Measurements from ENCODE around the gene KRT73.

KRT73 gene

DNA sequence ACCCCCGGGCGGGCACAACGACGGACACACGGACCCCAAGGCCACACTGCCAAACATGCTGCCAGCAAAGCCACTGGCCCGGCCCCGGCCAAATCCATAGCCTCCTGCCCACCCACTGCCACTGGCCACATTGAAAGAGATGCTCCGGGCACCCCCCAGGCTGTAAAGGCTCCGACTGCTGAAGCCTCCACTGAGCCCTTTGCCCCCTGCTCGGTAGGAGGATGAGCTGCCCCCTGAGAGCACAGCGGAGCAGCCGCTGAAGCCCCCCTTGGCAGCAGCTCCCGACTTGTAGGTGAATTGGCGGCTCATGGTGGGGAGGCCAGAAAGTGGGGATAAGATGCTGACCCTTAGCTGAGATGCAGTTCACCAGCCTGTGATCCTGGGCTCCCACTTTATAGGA is at the start of gene KRT73:
Gene KRT73, minus strand, starts transcription at position 344 of the 400 bp plus-strand sequence. Its CDS starts 35 bp downstream, at position 309.
- DNase-seq (ENCODE audit: low read depth): no peak
- no peak within 1 kb of the TSS for H3K4me3 ChIP-seq (ENCODE audit: low read depth, low read length)
- TF ChIP-seq, protein P1, sequence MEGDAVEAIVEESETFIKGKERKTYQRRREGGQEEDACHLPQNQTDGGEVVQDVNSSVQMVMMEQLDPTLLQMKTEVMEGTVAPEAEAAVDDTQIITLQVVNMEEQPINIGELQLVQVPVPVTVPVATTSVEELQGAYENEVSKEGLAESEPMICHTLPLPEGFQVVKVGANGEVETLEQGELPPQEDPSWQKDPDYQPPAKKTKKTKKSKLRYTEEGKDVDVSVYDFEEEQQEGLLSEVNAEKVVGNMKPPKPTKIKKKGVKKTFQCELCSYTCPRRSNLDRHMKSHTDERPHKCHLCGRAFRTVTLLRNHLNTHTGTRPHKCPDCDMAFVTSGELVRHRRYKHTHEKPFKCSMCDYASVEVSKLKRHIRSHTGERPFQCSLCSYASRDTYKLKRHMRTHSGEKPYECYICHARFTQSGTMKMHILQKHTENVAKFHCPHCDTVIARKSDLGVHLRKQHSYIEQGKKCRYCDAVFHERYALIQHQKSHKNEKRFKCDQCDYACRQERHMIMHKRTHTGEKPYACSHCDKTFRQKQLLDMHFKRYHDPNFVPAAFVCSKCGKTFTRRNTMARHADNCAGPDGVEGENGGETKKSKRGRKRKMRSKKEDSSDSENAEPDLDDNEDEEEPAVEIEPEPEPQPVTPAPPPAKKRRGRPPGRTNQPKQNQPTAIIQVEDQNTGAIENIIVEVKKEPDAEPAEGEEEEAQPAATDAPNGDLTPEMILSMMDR (IDR thresholded peaks at IDR 0.05; ENCODE audit: insufficient read depth, low read depth, low read length, missing control alignments): no peak

DNA sequence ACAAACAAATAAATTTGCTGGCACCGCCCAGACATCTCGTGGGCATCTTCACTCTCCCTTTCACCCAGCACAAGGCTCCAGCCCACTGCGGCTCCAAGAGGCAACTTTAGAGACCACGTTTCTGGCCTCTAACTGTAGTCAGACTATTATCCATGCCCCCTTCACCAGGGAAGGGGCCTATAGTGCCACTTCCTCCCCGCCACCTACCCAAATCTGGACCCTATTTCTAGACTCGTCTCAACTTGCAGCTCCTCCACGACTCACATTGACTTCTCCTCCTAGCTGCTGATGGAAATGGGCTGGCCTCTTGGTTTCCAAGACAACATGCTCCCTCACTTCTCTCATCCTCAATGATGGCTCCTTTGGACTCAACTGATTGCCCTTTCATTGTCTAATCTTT is 49.6 kb upstream of the KRT73 start:
- no peak for DNase-seq (ENCODE audit: low read depth)
- TF ChIP-seq, protein P1 (IDR thresholded peaks at IDR 0.05; ENCODE audit: insufficient read depth, low read depth, low read length, missing control alignments): no peak
- no peak overlapping the region for H3K4me3 ChIP-seq (ENCODE audit: low read depth, low read length)

DNA sequence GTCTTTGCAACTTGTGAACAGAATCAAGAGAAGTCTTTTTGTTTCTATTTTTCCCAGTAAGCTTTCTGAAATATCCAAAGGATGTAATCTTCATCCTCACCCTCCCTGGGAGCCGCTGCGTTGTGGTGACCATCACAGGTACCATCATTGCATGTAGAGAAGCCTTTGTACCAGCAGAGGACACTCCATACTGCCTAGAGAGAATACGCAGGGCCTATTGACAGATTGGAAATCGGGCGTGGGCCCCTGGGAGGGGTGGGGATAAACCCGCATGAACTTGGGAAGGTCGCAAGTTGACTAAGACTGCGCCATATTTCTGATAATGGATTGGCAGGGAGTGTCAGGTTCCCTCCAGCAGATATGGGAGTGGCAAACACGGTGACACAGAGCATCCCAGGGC is 49.1 kb upstream of the KRT73 start:
- TF ChIP-seq, protein P1 (IDR thresholded peaks at IDR 0.05; ENCODE audit: insufficient read depth, low read depth, low read length, missing control alignments): peak; percentile 20
- no peak overlapping the region for H3K4me3 ChIP-seq (ENCODE audit: low read depth, low read length)
- DNase-seq (ENCODE audit: low read depth): no peak

DNA sequence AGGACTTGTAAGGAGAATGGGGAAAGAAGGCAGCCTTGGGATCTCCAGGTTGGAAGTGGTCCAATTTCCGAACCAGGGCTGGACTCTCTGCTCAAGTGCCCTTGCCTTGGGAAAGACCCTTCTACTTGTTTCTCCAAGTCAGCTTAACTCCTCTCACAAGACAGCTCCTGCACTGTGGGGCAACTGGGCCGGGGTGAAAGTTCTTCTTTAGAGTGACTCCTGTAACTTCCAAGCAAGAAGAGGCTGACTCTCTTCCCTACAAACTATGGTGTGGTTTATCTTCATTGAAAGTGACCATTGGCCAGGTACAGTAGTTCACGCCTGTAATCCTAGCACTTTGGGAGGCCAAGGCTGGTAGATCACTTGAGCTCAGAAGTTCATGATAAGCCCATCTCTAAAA is 48.1 kb upstream of the KRT73 start:
- no peak overlapping the region for H3K4me3 ChIP-seq (ENCODE audit: low read depth, low read length)
- DNase-seq (ENCODE audit: low read depth): no peak
- TF ChIP-seq, protein P1 (IDR thresholded peaks at IDR 0.05; ENCODE audit: insufficient read depth, low read depth, low read length, missing control alignments): no peak

DNA sequence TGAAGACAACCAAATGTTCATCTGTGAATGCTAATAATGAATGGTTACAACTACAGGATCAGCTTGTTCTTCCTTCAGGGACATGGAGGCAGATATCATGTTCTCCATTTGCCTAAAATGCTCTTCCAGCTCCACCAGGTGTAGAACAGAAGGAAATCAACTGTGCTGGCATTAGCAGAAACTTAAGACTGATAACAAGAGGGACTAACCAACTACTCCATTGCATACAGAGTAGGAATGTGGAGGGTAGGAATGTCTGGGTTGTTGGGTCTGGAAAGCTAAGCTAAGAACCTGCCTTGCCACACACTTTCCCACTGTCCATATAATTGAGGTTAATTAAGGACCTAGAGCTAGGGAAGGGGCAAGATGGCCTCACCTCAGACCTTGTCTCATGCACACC is 45.1 kb upstream of the KRT73 start:
- no peak overlapping the region for H3K4me3 ChIP-seq (ENCODE audit: low read depth, low read length)
- TF ChIP-seq, protein P1 (IDR thresholded peaks at IDR 0.05; ENCODE audit: insufficient read depth, low read depth, low read length, missing control alignments): no peak
- no peak for DNase-seq (ENCODE audit: low read depth)

DNA sequence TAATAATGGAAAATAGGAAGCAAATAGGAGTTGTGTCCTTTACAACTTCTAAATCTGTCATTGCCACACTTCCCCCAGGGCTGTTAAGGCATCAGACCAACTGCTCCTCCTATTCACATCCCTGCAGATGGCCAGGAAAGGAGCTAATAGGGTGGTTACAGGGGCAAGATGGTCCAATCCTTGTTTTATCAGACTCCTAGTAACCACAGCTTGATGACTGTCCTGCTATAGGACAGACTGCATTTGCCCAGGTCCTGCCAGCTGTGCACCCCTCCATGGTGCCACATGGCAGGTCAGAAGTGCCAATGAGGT is 44.5 kb upstream of the KRT73 start:
- TF ChIP-seq, protein P1 (IDR thresholded peaks at IDR 0.05; ENCODE audit: insufficient read depth, low read depth, low read length, missing control alignments): no peak
- DNase-seq (ENCODE audit: low read depth): no peak
- no peak overlapping the region for H3K4me3 ChIP-seq (ENCODE audit: low read depth, low read length)

DNA sequence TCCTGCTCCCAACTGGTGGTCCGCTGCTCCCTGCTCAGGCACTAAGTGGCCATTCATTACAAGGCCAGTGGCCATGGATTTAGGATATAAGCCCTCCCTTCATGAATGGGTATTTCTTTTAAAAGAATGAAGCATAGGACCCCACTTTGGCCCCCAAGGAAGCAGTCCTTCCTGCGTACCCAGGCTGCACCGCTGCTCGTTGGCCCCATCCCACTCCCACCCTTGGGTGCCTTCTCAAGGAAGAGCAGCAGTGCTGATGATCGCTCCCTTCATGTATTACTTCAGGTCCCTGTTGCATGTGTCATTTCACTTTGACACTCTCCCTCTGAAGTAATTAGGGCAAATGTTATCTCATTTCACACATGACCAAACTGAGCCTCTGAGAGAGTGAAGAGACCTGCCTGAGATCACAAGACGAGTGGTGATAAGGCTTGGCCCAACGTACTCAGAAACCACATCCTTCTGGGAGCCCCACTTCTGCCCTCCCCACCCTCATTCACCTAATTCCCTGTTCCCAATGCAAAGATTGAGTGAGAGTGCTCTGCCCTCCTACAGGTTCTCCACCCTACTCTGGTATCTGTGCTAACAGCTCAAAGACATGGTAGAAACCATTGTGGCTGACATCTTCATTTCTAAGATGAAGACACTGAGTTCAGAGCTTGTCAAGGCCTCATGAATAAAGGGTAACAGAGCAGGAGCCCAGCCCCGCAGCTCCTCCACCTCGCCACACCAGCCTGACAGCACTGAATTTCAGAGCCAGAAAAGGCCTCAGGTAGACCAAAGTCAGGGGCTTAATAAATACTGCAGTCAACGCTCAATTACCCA is 43.9 kb upstream of the KRT73 start:
- no peak for DNase-seq (ENCODE audit: low read depth)
- TF ChIP-seq, protein P1 (IDR thresholded peaks at IDR 0.05; ENCODE audit: insufficient read depth, low read depth, low read length, missing control alignments): no peak

More for the DNA sequence above, 43.9 kb upstream of the KRT73 start:
- no peak overlapping the region for H3K4me3 ChIP-seq (ENCODE audit: low read depth, low read length)

Data from GM12865 (cell line).